ENCODE data around the gene CELF4.

GRCh38 chr18:37244618-37245017, 321.0 kb downstream of the CELF4 start:
- TF ChIP-seq, protein P1, sequence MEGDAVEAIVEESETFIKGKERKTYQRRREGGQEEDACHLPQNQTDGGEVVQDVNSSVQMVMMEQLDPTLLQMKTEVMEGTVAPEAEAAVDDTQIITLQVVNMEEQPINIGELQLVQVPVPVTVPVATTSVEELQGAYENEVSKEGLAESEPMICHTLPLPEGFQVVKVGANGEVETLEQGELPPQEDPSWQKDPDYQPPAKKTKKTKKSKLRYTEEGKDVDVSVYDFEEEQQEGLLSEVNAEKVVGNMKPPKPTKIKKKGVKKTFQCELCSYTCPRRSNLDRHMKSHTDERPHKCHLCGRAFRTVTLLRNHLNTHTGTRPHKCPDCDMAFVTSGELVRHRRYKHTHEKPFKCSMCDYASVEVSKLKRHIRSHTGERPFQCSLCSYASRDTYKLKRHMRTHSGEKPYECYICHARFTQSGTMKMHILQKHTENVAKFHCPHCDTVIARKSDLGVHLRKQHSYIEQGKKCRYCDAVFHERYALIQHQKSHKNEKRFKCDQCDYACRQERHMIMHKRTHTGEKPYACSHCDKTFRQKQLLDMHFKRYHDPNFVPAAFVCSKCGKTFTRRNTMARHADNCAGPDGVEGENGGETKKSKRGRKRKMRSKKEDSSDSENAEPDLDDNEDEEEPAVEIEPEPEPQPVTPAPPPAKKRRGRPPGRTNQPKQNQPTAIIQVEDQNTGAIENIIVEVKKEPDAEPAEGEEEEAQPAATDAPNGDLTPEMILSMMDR (IDR thresholded peaks at IDR 0.05; ENCODE audit: low read depth, low read length, poor library complexity, severe bottlenecking): no peak
- TF ChIP-seq EZH2phosphoT487 (IDR thresholded peaks at IDR 0.05; ENCODE audit: borderline replicate concordance, low read length): no peak
